Measurements from ENCODE around the gene DCTN5. TPM values are rescaled to one million over a fixed set of nuclear protein-coding genes. Genes with fewer than 3 reads are reported as not detected.

Gene DCTN5
- total and polyA plus RNA-seq, 9 donors, result 9.2 to 64.6 (median 34.6) TPM

DNA sequence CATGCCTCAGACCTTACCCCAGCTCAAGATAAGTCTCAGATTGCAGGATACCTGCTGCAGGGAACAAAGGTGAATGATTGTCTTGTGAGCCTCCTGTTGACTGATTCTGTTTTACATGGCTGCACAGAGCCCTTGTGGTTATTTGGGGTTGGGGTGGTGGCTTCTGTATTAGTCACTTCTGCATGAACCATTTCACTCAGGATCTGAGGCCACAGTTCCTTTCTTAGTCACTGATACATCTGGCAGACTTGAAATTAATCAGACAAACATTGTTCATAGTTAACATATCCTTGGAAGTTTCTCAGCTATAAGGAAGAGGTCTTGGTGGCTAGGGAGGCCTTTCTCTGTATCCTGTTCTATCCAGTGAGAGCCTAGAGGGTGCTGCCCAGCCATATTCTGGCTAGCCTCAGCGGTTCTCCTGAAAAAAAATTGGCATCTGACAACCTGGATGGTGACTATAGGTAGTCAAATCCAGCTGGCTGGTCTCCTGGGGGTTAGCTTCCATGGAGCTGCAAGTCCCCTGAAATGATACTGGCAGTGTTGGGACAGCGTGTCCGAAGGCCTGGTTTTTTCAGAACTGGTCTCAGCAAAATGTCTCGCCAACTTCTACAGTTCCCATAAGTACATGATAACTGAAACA lies 29.0 kb downstream of the DCTN5 start:
- intact Hi-C loops (cut with DNase I), result no loop called here
- H3K4me1 ChIP-seq (ENCODE audit: insufficient read depth), result no peaks in the 10 kb centered on the region
- H3K36me3 ChIP-seq, result no peaks in the 10 kb centered on the region
- H3K4me3 ChIP-seq, result no peak overlapping the region
- no peak overlapping the region for H3K27ac ChIP-seq
- TF ChIP-seq, protein P1, sequence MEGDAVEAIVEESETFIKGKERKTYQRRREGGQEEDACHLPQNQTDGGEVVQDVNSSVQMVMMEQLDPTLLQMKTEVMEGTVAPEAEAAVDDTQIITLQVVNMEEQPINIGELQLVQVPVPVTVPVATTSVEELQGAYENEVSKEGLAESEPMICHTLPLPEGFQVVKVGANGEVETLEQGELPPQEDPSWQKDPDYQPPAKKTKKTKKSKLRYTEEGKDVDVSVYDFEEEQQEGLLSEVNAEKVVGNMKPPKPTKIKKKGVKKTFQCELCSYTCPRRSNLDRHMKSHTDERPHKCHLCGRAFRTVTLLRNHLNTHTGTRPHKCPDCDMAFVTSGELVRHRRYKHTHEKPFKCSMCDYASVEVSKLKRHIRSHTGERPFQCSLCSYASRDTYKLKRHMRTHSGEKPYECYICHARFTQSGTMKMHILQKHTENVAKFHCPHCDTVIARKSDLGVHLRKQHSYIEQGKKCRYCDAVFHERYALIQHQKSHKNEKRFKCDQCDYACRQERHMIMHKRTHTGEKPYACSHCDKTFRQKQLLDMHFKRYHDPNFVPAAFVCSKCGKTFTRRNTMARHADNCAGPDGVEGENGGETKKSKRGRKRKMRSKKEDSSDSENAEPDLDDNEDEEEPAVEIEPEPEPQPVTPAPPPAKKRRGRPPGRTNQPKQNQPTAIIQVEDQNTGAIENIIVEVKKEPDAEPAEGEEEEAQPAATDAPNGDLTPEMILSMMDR (IDR thresholded peaks at IDR 0.05), result no peak
- TF ChIP-seq POLR2A (IDR thresholded peaks at IDR 0.05) (no peak), EP300 (IDR thresholded peaks at IDR 0.05) (no peak)
- DNase-seq, result no peak
- H3K27me3 ChIP-seq, result no peaks in the 10 kb centered on the region
- 92 to 95% (median 94%) methylated on average over 4 of the region's 4 CpGs for WGBS, 3 donors
- H3K9me3 ChIP-seq, result no peaks in the 10 kb centered on the region

DNA sequence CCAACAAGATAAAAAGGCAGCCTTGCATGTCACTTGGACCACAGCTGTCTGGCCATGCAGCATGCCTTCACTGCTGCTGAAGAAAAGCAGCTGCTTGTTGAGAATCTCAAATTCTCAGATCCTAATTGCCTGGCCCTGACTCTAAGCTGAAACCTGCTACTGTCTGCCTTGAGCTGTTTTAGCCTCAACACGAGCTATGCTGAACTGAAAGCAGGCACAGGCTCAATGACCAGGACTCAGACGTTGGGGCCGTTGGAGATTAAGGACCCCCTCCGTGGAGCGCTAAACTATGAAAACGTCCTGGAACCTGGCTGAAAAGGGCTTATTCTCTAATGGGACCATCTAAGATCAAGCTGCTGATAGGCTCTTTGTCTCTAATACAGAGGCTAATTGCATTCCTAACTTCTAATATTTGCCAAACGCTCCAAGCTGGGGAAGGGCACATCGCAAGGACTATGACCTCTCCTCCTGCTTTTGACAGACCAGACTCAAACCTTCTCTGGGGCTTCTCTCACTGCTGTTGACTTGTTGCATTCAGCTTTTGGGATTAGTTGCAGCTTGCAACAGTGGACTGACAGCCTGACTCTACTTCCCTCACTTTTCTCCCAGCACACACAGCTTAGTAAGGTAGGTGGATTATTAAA lies 32.8 kb downstream of the DCTN5 start:
- WGBS, 3 donors, result 41 to 57% (median 44%) methylated on average over 8 of the region's 8 CpGs
- Histone ChIP-seq H3K27ac (no peak overlapping the region), H3K4me3 (no peak overlapping the region), H3K27me3 (no peaks in the 10 kb centered on the region), H3K4me1 (ENCODE audit: insufficient read depth) (peaks cover under 1% of the 10 kb centered on the region), H3K9me3 (no peaks in the 10 kb centered on the region), H3K36me3 (no peaks in the 10 kb centered on the region)
- no peak for DNase-seq
- TF ChIP-seq, protein P1 (IDR thresholded peaks at IDR 0.05), result no peak
- TF ChIP-seq EP300 (IDR thresholded peaks at IDR 0.05) (no peak), POLR2A (IDR thresholded peaks at IDR 0.05) (no peak)
- intact Hi-C loops (cut with DNase I), result no loop called here

- WGBS, 3 donors, result 96 to 97% (median 96%) methylated on average over 2 of the region's 2 CpGs
Measured at GRCh38 chr16:23676924-23677480, 35.7 kb downstream of the DCTN5 start.

GRCh38 chr16:23678430-23679273 lies 37.4 kb downstream of the DCTN5 start, which contains the start of gene PLK1:
Gene PLK1 (plus strand): TSS chr16:23678889. CDS start chr16:23678933, 44 bp downstream.
- intact Hi-C loops (cut with DNase I), result no loop called here
- H3K36me3 ChIP-seq, result no peaks in the 10 kb centered on the region
- H3K4me1 ChIP-seq (ENCODE audit: insufficient read depth), result peaks cover 3% of the 10 kb centered on the region
- 1% methylated on average over 52 to 75 of the region's 75 CpGs for WGBS, 3 donors
- peak; percentile 35 to 77 (median 54) for DNase-seq
- TF ChIP-seq POLR2A (IDR thresholded peaks at IDR 0.05) (no peak), EP300 (IDR thresholded peaks at IDR 0.05) (no peak)
- TF ChIP-seq, protein P1 (IDR thresholded peaks at IDR 0.05), result no peak
- H3K9me3 ChIP-seq, result no peaks in the 10 kb centered on the region
- no peaks in the 10 kb centered on the region for H3K27me3 ChIP-seq
- H3K27ac ChIP-seq, result no peak within 1 kb of the TSS
- H3K4me3 ChIP-seq, result peak within 1 kb of the TSS; percentile 44

More at GRCh38 chr16:23676924-23677480, 35.7 kb downstream of the DCTN5 start:
- no peaks in the 10 kb centered on the region for H3K9me3 ChIP-seq
- no peaks in the 10 kb centered on the region for H3K36me3 ChIP-seq
- TF ChIP-seq EP300 (IDR thresholded peaks at IDR 0.05) (no peak), POLR2A (IDR thresholded peaks at IDR 0.05) (no peak)
- TF ChIP-seq, protein P1 (IDR thresholded peaks at IDR 0.05), result no peak
- no peak overlapping the region for H3K4me3 ChIP-seq
- H3K27ac ChIP-seq, result no peak overlapping the region
- H3K4me1 ChIP-seq (ENCODE audit: insufficient read depth), result peaks cover 3% of the 10 kb centered on the region
- no peak for DNase-seq
- H3K27me3 ChIP-seq, result no peaks in the 10 kb centered on the region
- intact Hi-C loops (cut with DNase I), result no loop called here
